Urinary bladder (tissue), 2 donors: ENCODE data around the gene DOCK6. TPM values are rescaled to one million over a fixed set of nuclear protein-coding genes. Genes with fewer than 3 reads are reported as not detected.

ENCODE experiments used
- polyA plus RNA-seq: library from polyadenylated mRNA; stranded (reverse); fragments of 200-250 nt; gene quantifications from one replicate; pipeline ENCODE4 v1.2.3, GENCODE V29; 2013
- total RNA-seq: library from RNA; depleted of rRNA; stranded (reverse); fragments of >200 nt; gene quantifications from one replicate; pipeline ENCODE4 v1.2.3, GENCODE V29; 2014
- donor health status: healthy.

The DOCK6 gene
- total and polyA plus RNA-seq, 2 donors: 20.7 to 30.6 TPM

Other genes starting within 250 kb of the DOCK6 start
- 48.6 TPM for gene LDLR, start 173.1 kb downstream of the DOCK6 start, total RNA-seq
- gene LDLR, start 173.1 kb downstream of the DOCK6 start, polyA plus RNA-seq: 44.9 TPM
- gene SPC24, start 106.7 kb downstream of the DOCK6 start, total RNA-seq: 21.1 TPM
- gene SPC24, start 106.7 kb downstream of the DOCK6 start, polyA plus RNA-seq: 1.8 TPM
- 183 TPM for gene KANK2, start 65.0 kb downstream of the DOCK6 start, total RNA-seq
- 819 TPM for gene KANK2, start 65.0 kb downstream of the DOCK6 start, polyA plus RNA-seq
- not detected for gene ANGPTL8, start 22.9 kb downstream of the DOCK6 start, total RNA-seq
- gene ANGPTL8, start 22.9 kb downstream of the DOCK6 start, polyA plus RNA-seq: 21.4 TPM
- not detected for gene TSPAN16, start 33.6 kb upstream of the DOCK6 start, total RNA-seq
- gene TSPAN16, start 33.6 kb upstream of the DOCK6 start, polyA plus RNA-seq: not detected
- 13.4 TPM for gene RAB3D, start 77.1 kb upstream of the DOCK6 start, total RNA-seq
- 12.4 TPM for gene RAB3D, start 77.1 kb upstream of the DOCK6 start, polyA plus RNA-seq
- 63.8 TPM for gene TMEM205, start 83.7 kb upstream of the DOCK6 start, total RNA-seq
- gene TMEM205, start 83.7 kb upstream of the DOCK6 start, polyA plus RNA-seq: 144 TPM
- 14.3 TPM for gene CCDC159, start 84.0 kb upstream of the DOCK6 start, total RNA-seq
- gene CCDC159, start 84.0 kb upstream of the DOCK6 start, polyA plus RNA-seq: 29.0 TPM
- 7.2 TPM for gene PLPPR2, start 92.9 kb upstream of the DOCK6 start, total RNA-seq
- 41.5 TPM for gene PLPPR2, start 92.9 kb upstream of the DOCK6 start, polyA plus RNA-seq
- gene SWSAP1, start 112.1 kb upstream of the DOCK6 start, total RNA-seq: 1.2 TPM
- 2.4 TPM for gene SWSAP1, start 112.1 kb upstream of the DOCK6 start, polyA plus RNA-seq
- gene EPOR, start 121.8 kb upstream of the DOCK6 start, total RNA-seq: 2.9 TPM
- 6.6 TPM for gene EPOR, start 121.8 kb upstream of the DOCK6 start, polyA plus RNA-seq
- gene RGL3, start 156.8 kb upstream of the DOCK6 start, total RNA-seq: 2.5 TPM
- gene RGL3, start 156.8 kb upstream of the DOCK6 start, polyA plus RNA-seq: 6.5 TPM
- 0.48 TPM for gene ODAD3, start 172.6 kb upstream of the DOCK6 start, total RNA-seq
- gene ODAD3, start 172.6 kb upstream of the DOCK6 start, polyA plus RNA-seq: 0.34 TPM
- 54.9 TPM for gene PRKCSH, start 173.1 kb upstream of the DOCK6 start, total RNA-seq
- gene PRKCSH, start 173.1 kb upstream of the DOCK6 start, polyA plus RNA-seq: 174 TPM
- 0.90 TPM for gene ELAVL3, start 218.5 kb upstream of the DOCK6 start, total RNA-seq
- gene ELAVL3, start 218.5 kb upstream of the DOCK6 start, polyA plus RNA-seq: 0.28 TPM
- 4.5 TPM for gene ZNF653, start 243.3 kb upstream of the DOCK6 start, total RNA-seq
- 9.8 TPM for gene ZNF653, start 243.3 kb upstream of the DOCK6 start, polyA plus RNA-seq